Activated T-cell treated with anti-CD3 and anti-CD28 coated beads, Interleukin-2, amount 50 U/mL, for 72 hours (primary cell): Measurements from ENCODE around the gene NF1. TPM values are rescaled to one million over a fixed set of nuclear protein-coding genes. Genes with fewer than 3 reads are reported as not detected.
"Not testable (repeated sequence)": the region's sequence is repeated elsewhere in the genome, so short reads cannot be mapped to it uniquely, and the experiment has no call there.

ENCODE experiments used
- ATAC-seq, 2 donors: fragments of 150-1000 bp; cut with Tn5 transposase; replicated peaks in 1 of 2; 2 replicates each; pipeline ENCODE4 v1.10.0; 2021; ENCODE audit warnings: moderate library complexity in 2 of 2, mild to moderate bottlenecking in 1 of 2
- DNase-seq, 2 donors: peaks; one replicate each; pipeline ENCODE4 v3.0.0; 2021 to 2022; ENCODE audit warnings: mixed read lengths in 1 of 2
- H3K27ac Mint-ChIP-seq: one replicate; pipeline ENCODE4 v1.8.0; 2022; ENCODE audit warnings: mild to moderate bottlenecking, moderate library complexity, mixed read lengths
- H3K27me3 Mint-ChIP-seq: one replicate; pipeline ENCODE4 v1.8.0; 2022; ENCODE audit warnings: low read depth, mixed read lengths
- H3K36me3 Mint-ChIP-seq, 2 donors: one replicate each; pipeline ENCODE4 v1.8.0; 2022; ENCODE audit warnings: mixed read lengths in 2 of 2, mild to moderate bottlenecking in 1 of 2; ENCODE audit not compliant: insufficient read depth in 2 of 2
- H3K4me1 Mint-ChIP-seq: one replicate; pipeline ENCODE4 v1.8.0; 2022; ENCODE audit warnings: low read depth, mixed read lengths
- H3K4me3 Mint-ChIP-seq, 2 donors: one replicate each; pipeline ENCODE4 v1.8.0; 2022; ENCODE audit warnings: mild to moderate bottlenecking in 2 of 2, mixed read lengths in 2 of 2, moderate library complexity in 2 of 2
- H3K9me3 Mint-ChIP-seq, 2 donors: one replicate each; pipeline ENCODE4 v1.8.0; 2022; ENCODE audit warnings: mixed read lengths in 2 of 2
- total RNA-seq, 2 donors: library from RNA; stranded (reverse); gene quantifications; one replicate each; pipeline ENCODE4 v1.2.3, GENCODE V29; 2022

The NF1 gene
- total RNA-seq, 2 donors from 2014 or later, result 26.4 to 26.9 TPM

DNA sequence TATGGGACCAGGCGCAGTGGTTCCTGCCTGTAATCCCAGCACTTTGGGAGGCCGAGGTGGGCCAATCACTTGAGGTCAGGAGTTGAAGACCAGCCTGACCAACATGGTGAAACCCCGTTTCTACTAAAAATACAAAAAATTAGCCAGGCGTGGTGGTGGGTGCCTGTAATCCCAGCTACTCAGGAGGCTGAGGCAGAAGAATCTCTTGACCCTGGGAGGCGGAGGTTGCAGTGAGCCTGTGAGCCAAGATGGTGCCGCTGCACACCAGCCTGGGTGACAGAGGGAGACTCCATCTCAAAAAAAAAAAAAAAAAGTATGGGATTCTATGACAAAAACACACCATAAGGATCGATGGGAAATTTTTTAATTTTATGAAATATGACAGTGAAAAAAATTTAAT is 217.4 kb downstream of the NF1 start:
- peak; percentile 42 to 51 for DNase-seq
- H3K36me3 Mint-ChIP-seq, result peaks cover 6 to 13% of the 10 kb centered on the region in 2 donors
- H3K27ac Mint-ChIP-seq, result peak overlapping the region; percentile 97
- peaks cover 65% of the 10 kb centered on the region for H3K4me1 Mint-ChIP-seq
- not testable (repeated sequence) for ATAC-seq, H3K9me3 Mint-ChIP-seq, H3K27me3 Mint-ChIP-seq
- H3K4me3 Mint-ChIP-seq, result peak overlapping the region; percentile 76 to 88

DNA sequence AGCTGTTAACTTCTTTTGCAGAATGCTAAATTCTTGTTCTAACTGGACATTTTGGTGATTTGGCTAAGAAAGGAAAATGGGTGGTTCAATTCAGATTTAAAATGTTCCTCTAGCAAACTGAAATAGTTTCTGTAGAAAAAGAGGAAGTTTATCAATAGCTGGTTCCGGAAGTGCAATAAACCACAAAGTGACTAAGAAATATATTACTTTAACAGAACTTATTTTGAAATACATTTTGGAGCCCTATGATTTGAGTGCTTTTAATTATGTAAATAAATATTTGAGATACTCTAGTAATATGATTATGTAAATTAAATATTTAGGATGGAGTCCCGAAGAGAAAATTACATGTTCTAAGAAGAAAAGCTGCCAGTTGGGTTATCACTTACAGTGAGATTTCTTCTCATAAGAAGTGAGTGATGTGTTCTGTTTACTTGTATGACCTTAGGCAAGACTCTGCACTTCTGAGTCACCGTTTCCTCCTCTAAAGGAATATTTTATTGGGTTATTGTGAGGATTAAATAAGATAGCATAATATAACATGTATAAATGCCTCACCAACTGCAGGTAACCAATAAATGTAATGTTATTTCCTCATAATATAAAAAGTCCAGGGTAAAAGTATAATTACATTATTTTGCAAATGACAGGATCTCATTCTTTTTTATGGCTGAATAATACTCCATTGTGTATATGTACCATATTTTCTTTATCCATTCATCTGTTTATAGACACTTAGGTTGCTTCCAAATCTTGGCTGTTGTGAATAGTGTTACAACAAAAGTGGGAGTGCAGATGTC is 219.4 kb downstream of the NF1 start, which contains the start of gene EVI2B:
Gene EVI2B (minus strand): TSS at position 73 of the 800 bp plus-strand sequence. CDS start 8,445 bp downstream, outside the sequence.
- peaks cover 62% of the 10 kb centered on the region for H3K4me1 Mint-ChIP-seq
- H3K27me3 Mint-ChIP-seq, result no peaks in the 10 kb centered on the region
- peak; percentile 47 to 60 for ATAC-seq
- H3K9me3 Mint-ChIP-seq, result peaks cover 0 to 1% of the 10 kb centered on the region in 2 donors
- peak within 1 kb of the TSS; percentile 98 for H3K27ac Mint-ChIP-seq
- peaks cover 7 to 19% of the 10 kb centered on the region in 2 donors for H3K36me3 Mint-ChIP-seq
- DNase-seq, result peak in 1 of 2 donors; percentile 24
- peak within 1 kb of the TSS; percentile 88 to 91 for H3K4me3 Mint-ChIP-seq

DNA sequence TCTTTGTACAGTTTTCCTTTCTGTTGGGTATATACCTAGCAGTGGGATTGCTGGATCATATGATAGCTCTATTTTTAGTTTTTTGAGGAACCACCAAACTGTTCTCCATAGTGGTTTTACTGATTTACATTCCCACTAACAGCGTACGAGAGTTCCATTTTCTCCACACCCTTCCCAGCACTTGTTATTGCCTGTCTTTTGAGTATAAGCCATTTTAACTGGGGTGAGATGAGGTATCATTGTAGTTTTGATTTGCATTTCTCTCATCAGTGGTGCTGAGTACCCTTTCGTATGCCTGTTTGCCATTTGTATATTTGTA is 220.0 kb downstream of the NF1 start:
- peaks cover 7 to 19% of the 10 kb centered on the region in 2 donors for H3K36me3 Mint-ChIP-seq
- H3K4me3 Mint-ChIP-seq, result peak overlapping the region; percentile 50 to 64
- ATAC-seq (no peak), DNase-seq (no peak)
- no peaks in the 10 kb centered on the region for H3K27me3 Mint-ChIP-seq
- peaks cover 0 to 1% of the 10 kb centered on the region in 2 donors for H3K9me3 Mint-ChIP-seq
- H3K4me1 Mint-ChIP-seq, result peaks cover 59% of the 10 kb centered on the region
- peak overlapping the region; percentile 98 for H3K27ac Mint-ChIP-seq

DNA sequence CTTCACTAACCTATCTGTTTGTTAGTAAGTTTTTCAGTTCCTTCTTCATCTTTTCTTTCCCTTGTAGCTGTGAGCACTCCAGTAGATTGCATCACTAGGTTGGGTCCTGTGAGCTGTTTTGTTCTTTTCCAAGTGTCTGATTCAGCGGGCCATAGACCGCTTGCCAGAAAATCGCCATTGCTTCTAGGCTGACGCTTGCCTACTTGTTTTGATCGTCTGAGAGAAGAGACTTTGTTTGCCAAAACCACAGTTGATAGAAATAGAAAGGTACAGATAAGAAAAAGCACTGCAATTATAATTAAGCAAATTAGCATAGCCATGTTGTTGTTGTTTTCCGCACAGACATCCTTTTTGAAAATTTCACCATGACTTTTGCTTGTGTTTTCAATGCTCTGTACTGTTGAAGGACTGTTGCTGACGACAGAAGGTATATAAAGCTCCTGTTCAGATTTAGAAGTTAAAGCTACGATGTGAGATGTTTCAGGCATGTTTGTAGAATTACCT is 223.6 kb downstream of the NF1 start:
- peaks cover 3 to 17% of the 10 kb centered on the region in 2 donors for H3K36me3 Mint-ChIP-seq
- peaks cover 51% of the 10 kb centered on the region for H3K4me1 Mint-ChIP-seq
- peaks cover 0 to 1% of the 10 kb centered on the region in 2 donors for H3K9me3 Mint-ChIP-seq
- peak overlapping the region; percentile 94 for H3K27ac Mint-ChIP-seq
- no peaks in the 10 kb centered on the region for H3K27me3 Mint-ChIP-seq
- H3K4me3 Mint-ChIP-seq, result peak overlapping the region; percentile 68 to 82
- ATAC-seq, result peak; percentile 60 to 63
- DNase-seq, result peak; percentile 67 to 74

DNA sequence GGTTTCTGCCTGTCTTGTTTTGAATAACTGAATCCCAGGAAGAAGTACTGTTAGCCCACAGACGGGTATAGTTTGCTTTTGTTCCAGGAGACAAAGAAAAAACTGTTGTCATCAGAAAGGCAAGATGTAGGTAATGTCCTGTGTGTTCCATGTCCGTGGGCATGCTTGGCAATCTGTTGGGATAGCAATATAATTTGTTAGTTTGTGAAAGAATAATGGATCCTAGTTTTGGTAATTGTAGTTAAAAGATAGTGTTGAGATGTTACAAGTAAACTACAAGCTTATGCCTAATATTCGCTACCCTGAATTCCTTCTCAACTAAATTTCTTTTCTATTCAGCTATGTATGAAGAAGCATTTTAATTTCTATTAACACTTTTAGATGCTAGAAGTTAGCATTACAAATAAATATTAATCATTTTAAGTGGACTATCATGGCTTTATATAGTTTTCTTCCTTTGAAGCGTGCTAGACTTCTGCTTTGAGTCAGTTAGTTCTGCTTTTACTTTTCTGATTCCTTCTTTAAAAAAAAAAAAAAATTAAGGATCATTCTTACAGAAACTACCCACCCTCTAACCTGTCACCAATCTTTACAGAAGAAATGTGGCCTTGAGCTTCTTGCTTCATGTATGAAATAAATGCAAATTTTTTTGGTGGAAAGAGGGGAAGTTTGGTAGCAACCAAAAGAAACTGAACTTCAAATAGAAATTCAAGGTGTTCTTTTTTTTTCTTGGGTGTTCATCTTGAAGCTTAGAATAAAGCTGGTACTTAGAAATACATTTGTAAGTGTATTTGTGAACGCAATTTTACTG is 224.3 kb downstream of the NF1 start:
- H3K9me3 Mint-ChIP-seq, result peaks cover 0 to 1% of the 10 kb centered on the region in 2 donors
- H3K36me3 Mint-ChIP-seq, result peaks cover 3 to 17% of the 10 kb centered on the region in 2 donors
- peak overlapping the region; percentile 94 for H3K27ac Mint-ChIP-seq
- ATAC-seq, result peak; percentile 27 to 28
- no peaks in the 10 kb centered on the region for H3K27me3 Mint-ChIP-seq
- H3K4me1 Mint-ChIP-seq, result peaks cover 51% of the 10 kb centered on the region
- H3K4me3 Mint-ChIP-seq, result peak overlapping the region; percentile 68 to 82
- no peak for DNase-seq

DNA sequence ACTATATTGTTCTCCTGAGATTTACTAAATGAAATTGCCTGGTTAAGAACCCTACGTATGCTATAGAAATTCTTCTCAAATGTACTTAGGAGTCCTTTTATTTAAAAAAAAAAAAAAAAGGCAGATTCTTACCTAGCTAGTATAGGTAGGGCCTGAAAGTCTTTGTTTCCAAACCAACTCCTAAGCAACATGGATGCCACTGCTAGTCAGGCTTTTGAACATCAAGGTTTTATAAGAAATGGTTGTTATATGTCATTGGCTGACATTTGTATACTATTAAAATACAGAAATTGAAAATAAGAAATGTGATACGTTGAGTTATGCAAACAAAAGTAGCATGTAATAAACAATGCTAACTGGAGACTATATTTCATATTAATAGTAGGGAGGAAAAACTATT is 225.5 kb downstream of the NF1 start:
- H3K9me3 Mint-ChIP-seq, result no peaks in the 10 kb centered on the region
- peaks cover 42% of the 10 kb centered on the region for H3K4me1 Mint-ChIP-seq
- DNase-seq, result no peak

DNA sequence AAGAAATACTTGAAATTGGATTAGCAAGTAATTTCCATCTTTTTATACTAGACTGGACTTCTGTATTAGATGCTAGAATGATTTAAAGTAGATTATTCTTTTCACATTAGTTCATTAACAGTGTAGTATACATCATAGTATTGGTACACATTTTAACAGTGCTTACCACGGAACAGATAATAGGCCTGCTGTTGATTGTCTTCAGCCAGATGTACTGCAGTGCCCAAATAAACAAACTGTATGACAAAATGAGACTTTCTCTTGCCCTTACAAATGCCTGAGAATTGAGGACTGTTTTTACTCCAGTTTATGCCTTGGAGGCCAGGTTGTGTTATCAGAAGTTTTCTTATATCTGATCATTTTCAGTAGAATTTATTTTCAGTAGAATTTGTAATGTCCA is 226.0 kb downstream of the NF1 start:
- Mint-ChIP-seq H3K27ac (peak overlapping the region; percentile 94), H3K36me3 (peaks cover 3 to 17% of the 10 kb centered on the region in 2 donors), H3K4me3 (peak overlapping the region; percentile 68 to 82), H3K27me3 (no peaks in the 10 kb centered on the region), H3K4me1 (peaks cover 38% of the 10 kb centered on the region), H3K9me3 (no peaks in the 10 kb centered on the region)
- DNase-seq (no peak), ATAC-seq (no peak)

More for the DNA sequence above, 225.5 kb downstream of the NF1 start:
- Mint-ChIP-seq H3K36me3 (peaks cover 3 to 17% of the 10 kb centered on the region in 2 donors), H3K27ac (peak overlapping the region; percentile 94), H3K27me3 (no peaks in the 10 kb centered on the region), H3K4me3 (peak overlapping the region; percentile 68 to 82)
- ATAC-seq, result no peak

DNA sequence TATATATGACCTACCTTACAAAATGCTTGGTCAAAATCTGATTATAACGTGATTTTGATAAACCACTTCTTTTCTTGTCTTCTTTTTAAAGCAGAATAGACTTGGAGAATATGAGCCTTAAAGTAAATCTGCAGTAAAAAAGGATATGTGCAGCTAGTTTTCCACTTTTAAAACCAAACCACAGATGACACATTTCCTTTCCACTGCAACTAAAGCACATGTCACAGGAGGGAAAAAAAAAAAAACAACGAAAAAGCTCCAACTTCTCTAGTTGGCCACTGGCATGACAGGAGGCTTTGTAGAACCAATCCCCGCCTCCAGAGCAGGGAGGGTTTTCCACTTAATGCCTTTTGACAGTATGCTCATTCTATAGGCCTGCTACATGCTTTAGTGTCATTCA is 226.7 kb downstream of the NF1 start, which contains the start of gene EVI2A:
Gene EVI2A (minus strand): TSS at position 142 of the 400 bp plus-strand sequence. CDS start 2,609 bp downstream, outside the sequence.
- Mint-ChIP-seq H3K27ac (peak within 1 kb of the TSS; percentile 94), H3K4me1 (peaks cover 31% of the 10 kb centered on the region), H3K36me3 (peaks cover 3 to 17% of the 10 kb centered on the region in 2 donors), H3K4me3 (peak within 1 kb of the TSS; percentile 68 to 82), H3K9me3 (no peaks in the 10 kb centered on the region), H3K27me3 (no peaks in the 10 kb centered on the region)
- peak; percentile 76 to 87 for DNase-seq
- ATAC-seq, result peak; percentile 90 to 91

DNA sequence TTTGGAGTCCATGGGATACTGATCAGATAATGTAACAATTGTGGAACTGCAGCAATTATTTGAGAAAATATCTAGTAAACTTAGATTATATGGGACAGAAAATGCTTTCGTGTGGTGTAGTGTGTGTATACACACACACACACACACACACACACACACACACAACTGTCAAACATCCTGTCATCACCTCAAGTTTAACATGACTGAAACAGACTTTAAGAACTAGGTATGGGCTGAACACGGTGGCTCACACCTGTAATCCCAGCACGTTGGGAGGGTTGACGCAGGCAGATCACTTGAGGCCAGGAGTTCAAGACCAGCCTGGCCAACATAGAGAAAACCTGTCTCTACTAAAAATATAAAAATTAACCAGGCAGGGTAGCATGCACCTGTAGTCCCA is 227.2 kb downstream of the NF1 start:
- no peaks in the 10 kb centered on the region for H3K27me3 Mint-ChIP-seq
- peaks cover 26% of the 10 kb centered on the region for H3K4me1 Mint-ChIP-seq
- H3K27ac Mint-ChIP-seq, result peak overlapping the region; percentile 94
- H3K4me3 Mint-ChIP-seq, result peak overlapping the region; percentile 68 to 82
- peak; percentile 20 to 40 for DNase-seq
- no peaks in the 10 kb centered on the region for H3K9me3 Mint-ChIP-seq
- ATAC-seq, result peak; percentile 24 to 36
- H3K36me3 Mint-ChIP-seq, result peaks cover 3 to 14% of the 10 kb centered on the region in 2 donors

DNA sequence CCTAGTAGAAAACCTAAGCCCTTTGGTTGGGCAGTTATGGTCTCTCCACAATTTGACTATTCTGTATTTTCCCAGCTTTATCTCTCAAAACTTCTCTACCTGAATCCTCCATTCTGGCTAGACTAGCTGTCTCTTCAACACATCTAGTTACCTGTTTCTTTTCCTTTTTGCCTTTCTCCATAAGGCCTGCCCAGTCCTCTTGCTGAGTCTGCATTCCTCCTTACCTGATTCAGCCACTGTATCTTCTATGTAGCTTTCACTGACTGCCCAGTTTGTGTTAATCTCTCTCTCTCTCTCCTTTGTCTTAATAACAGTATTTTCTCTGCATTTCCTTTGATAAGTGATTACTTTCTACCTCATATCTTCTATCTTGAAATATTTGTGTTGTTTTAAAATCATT is 228.8 kb downstream of the NF1 start:
- Mint-ChIP-seq H3K9me3 (no peaks in the 10 kb centered on the region), H3K4me3 (no peak overlapping the region), H3K27ac (no peak overlapping the region), H3K27me3 (no peaks in the 10 kb centered on the region), H3K4me1 (peaks cover 25% of the 10 kb centered on the region), H3K36me3 (peaks cover 0 to 10% of the 10 kb centered on the region in 2 donors)
- DNase-seq (no peak), ATAC-seq (no peak)

DNA sequence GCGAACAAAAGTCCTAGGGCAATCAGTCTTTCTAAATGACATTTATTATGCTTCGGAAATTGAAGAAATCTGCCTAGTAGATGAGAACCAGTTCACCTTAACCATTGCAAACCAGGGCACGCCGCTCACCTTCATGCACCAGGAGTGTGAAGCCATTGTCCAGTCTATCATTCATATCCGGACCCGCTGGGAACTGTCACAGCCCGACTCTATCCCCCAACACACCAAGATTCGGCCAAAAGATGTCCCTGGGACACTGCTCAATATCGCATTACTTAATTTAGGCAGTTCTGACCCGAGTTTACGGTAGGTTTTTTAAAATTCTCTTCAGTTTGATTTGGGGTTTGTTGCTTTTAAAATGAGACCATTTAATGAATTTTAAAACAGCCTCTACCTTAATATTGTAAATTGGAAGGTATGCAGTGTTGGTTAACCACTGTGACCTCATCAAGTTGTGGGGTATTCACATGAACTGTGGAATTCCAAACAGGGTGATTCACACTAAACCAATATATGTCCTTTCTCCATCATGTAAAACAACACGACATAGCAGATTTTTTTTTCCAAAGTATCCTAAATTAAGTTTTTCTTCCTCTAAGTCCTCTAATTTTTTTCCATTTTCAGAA is 232.9 kb downstream of the NF1 start:
- Mint-ChIP-seq H3K27ac (peak overlapping the region; percentile 50), H3K4me3 (peak overlapping the region; percentile 16 to 20), H3K4me1 (peaks cover 34% of the 10 kb centered on the region), H3K27me3 (no peaks in the 10 kb centered on the region), H3K36me3 (peaks cover 0 to 3% of the 10 kb centered on the region in 2 donors), H3K9me3 (no peaks in the 10 kb centered on the region)
- ATAC-seq (no peak), DNase-seq (no peak)

DNA sequence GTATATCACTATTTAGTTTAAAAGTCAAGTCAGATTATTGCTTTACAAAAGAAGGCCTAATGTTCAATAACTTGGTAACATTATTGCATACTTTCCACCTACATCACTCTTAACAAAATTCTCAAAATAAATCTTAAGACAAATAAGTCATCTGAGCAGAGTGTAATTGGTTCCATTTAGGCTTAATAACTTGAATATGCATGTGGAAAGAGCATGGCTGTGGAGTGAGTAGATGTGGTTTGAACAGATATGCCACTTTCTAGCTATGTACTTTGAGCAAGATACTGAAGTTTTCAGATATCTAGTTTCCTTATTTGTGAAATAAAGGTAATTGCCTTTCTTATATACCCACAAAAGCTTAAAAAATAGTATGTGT is 233.4 kb downstream of the NF1 start:
- Mint-ChIP-seq H3K27ac (peak overlapping the region; percentile 50), H3K4me1 (peaks cover 34% of the 10 kb centered on the region), H3K9me3 (no peaks in the 10 kb centered on the region), H3K4me3 (peak overlapping the region; percentile 16 to 20), H3K36me3 (peaks cover 0 to 3% of the 10 kb centered on the region in 2 donors), H3K27me3 (no peaks in the 10 kb centered on the region)
- ATAC-seq, result no peak
- DNase-seq, result no peak
